Stimulated activated CD4-positive, alpha-beta T cell treated with anti-CD3 and anti-CD28 coated beads, Interleukin-12 subunit alpha, Interleukin-12 subunit beta, amount 100 ng/mL, for 24 hours (primary cell): ENCODE data around the gene MBD5.
"Not testable (repeated sequence)": the region's sequence is repeated elsewhere in the genome, so short reads cannot be mapped to it uniquely, and the experiment has no call there.

Source experiments
- DNase-seq, 2 experiments: peaks; one replicate each; pipeline ENCODE4 v3.0.0-alpha.2; 2020; ENCODE audit warnings: low read depth in 2 of 2

Gene MBD5

GRCh38 chr2:148523315-148523714, 502.4 kb downstream of the MBD5 start:
- no peak for DNase-seq

GRCh38 chr2:148524519-148524919, 503.6 kb downstream of the MBD5 start:
- no peak for DNase-seq

GRCh38 chr2:148525130-148525529, 504.2 kb downstream of the MBD5 start:
- no peak for DNase-seq

GRCh38 chr2:148526509-148527346, 505.8 kb downstream of the MBD5 start:
- no peak for DNase-seq

- DNase-seq: no peak
Observed at GRCh38 chr2:148527488-148528340, 506.8 kb downstream of the MBD5 start.

GRCh38 chr2:148528356-148529064, 507.6 kb downstream of the MBD5 start:
- DNase-seq: no peak

GRCh38 chr2:148529745-148530144, 508.9 kb downstream of the MBD5 start:
- DNase-seq: no peak

- no peak for DNase-seq
Observed at GRCh38 chr2:148530350-148530749, 509.5 kb downstream of the MBD5 start.

- no peak for DNase-seq
Observed at GRCh38 chr2:148531235-148531634, 510.3 kb downstream of the MBD5 start.

GRCh38 chr2:148531669-148532428, 511.0 kb downstream of the MBD5 start:
- DNase-seq: no peak

GRCh38 chr2:148533004-148533403, 512.1 kb downstream of the MBD5 start:
- DNase-seq: no peak

GRCh38 chr2:148533685-148534084, 512.8 kb downstream of the MBD5 start:
- DNase-seq: no peak

GRCh38 chr2:148534416-148535204, 513.7 kb downstream of the MBD5 start:
- DNase-seq: no peak

- DNase-seq: no peak
Observed at GRCh38 chr2:148538375-148538774, 517.5 kb downstream of the MBD5 start.

- no peak for DNase-seq
Observed at GRCh38 chr2:148540022-148540421, 519.1 kb downstream of the MBD5 start.

- no peak for DNase-seq
Observed at GRCh38 chr2:148541792-148542191, 520.9 kb downstream of the MBD5 start.

- DNase-seq: no peak
Observed at GRCh38 chr2:148542614-148543013, 521.7 kb downstream of the MBD5 start.

- not testable (repeated sequence) for DNase-seq
Observed at GRCh38 chr2:148543088-148543540, 522.2 kb downstream of the MBD5 start.

- no peak for DNase-seq
Observed at GRCh38 chr2:148545390-148546256, 524.7 kb downstream of the MBD5 start.

GRCh38 chr2:148546270-148546669, 525.4 kb downstream of the MBD5 start:
- no peak for DNase-seq
